ENCODE measurements around the gene SV2B. TPM values are rescaled to one million over a fixed set of nuclear protein-coding genes. Genes with fewer than 3 reads are reported as not detected.

The SV2B gene
- total and polyA plus RNA-seq, 9 of the 15 experiments (the other 6 are each of a cell fraction or from before 2014, with no cell fraction given) = 0.01 to 0.25 (median 0.11) TPM

DNA sequence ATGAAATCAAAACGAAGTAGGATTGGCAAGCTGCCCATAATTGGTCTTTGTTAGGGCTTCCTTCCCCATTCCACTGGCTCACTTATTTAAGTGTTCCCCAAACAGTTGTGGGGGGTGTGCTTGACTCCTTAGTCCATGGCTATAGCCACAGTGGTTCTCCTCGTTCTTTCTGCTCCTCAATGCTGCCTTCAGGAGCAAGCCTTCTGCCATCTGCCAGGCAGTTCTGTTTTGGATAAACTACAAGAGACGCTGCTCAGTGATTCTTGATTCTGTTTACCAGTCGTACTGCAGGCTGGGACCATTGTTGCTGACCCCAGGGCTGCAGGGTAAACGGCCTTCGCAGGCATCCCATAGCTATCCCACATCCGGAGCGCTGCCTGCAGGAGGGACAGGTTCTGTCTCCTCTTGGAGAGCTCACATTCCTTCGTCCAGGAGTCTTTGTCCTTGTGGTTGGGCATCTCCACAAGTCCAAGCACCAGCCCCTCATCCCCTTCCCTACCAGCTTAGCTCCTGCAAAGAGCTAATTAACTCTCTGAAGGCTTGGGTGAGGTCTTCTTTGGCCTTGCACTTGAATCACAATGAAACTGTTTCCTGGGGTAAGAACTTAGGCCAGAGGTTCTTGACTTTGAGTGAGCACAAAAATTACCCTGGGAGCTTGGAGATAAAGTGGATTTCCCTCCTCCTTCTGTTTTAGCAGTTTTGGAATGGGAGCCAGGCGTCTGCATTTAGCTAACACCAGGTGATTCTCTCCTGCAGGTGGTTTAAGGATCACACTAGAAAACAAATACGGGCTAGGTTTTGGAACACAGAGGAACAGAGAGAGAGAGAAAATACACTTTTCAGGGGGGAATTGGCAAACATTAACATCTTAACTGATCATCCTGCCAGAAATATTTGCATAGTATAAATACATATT lies 114.9 kb downstream of the SV2B start:
- ChIA-PET CTCF (ENCODE audit: low intra/inter-chr PET ratio) (no interaction called here), POLR2A (interaction anchor here (1.5 kb wide), 1 partner anchor 9 kb away, joined by 7 read pairs; no protein-coding TSS in a partner anchor)
- in situ Hi-C loops (cut with MboI) = no loop called here
- Histone ChIP-seq H3K27ac (ENCODE audit: extremely low read depth, low read depth, low read length) (no peak overlapping the region), H3K9me3 (replicated peaks; ENCODE audit: control insufficient read depth, insufficient read depth, low read depth, low read length) (no peaks in the 10 kb centered on the region), H2AFZ (ENCODE audit: low read depth, low read length) (no peak overlapping the region), H3K9ac (ENCODE audit: insufficient read depth in 1 of 2, low read depth in 2 of 2, low read length in 2 of 2) (no peak overlapping the region), H3K4me2 (ENCODE audit: insufficient read depth, low read length) (no peak overlapping the region), H3K4me1 (replicated peaks in 1 of 2; ENCODE audit: control insufficient read depth in 2 of 2, insufficient read depth in 2 of 2, low read length in 2 of 2) (no peaks in the 10 kb centered on the region), H3K79me2 (ENCODE audit: control insufficient read depth, insufficient read depth, low read length) (no peaks in the 10 kb centered on the region), H3K9me1 (ENCODE audit: control insufficient read depth, insufficient read depth, low read length) (no peaks in the 10 kb centered on the region), H3K4me3 (no peak overlapping the region), H3K27me3 (ENCODE audit: control insufficient read depth in 2 of 2, insufficient read depth in 2 of 2, low read length in 2 of 2) (peaks cover 0 to 19% of the 10 kb centered on the region in 2 experiments; a peak in 4 of 5 replicates), H4K20me1 (replicated peaks; ENCODE audit: control insufficient read depth, insufficient read depth, low read length) (no peaks in the 10 kb centered on the region), H3K36me3 (ENCODE audit: control insufficient read depth, insufficient read depth, low read length) (no peaks in the 10 kb centered on the region)
- intact Hi-C loops (cut with micrococcal nuclease) = no loop called here
- DNase-seq (ENCODE audit: extremely low read depth in 1 of 4, low spot score in 3 of 4) (no peak), ATAC-seq (no peak), FAIRE-seq (no peak)
- no TSS peak for BruUV-seq (replicated peaks)
- under 1% methylated on average over 11 of the region's 11 CpGs for WGBS (ENCODE audit: insufficient coverage, low coverage, missing lambda C conversion rate)
- TF ChIP-seq, protein P1, sequence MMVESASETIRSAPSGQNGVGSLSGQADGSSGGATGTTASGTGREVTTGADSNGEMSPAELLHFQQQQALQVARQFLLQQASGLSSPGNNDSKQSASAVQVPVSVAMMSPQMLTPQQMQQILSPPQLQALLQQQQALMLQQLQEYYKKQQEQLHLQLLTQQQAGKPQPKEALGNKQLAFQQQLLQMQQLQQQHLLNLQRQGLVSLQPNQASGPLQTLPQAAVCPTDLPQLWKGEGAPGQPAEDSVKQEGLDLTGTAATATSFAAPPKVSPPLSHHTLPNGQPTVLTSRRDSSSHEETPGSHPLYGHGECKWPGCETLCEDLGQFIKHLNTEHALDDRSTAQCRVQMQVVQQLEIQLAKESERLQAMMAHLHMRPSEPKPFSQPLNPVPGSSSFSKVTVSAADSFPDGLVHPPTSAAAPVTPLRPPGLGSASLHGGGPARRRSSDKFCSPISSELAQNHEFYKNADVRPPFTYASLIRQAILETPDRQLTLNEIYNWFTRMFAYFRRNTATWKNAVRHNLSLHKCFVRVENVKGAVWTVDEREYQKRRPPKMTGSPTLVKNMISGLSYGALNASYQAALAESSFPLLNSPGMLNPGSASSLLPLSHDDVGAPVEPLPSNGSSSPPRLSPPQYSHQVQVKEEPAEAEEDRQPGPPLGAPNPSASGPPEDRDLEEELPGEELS (CRISPR knock-in tag; IDR thresholded peaks at IDR 0.05; ENCODE audit: borderline replicate concordance) = no peak
- TF ChIP-seq KLF6 (CRISPR knock-in tag; IDR thresholded peaks at IDR 0.05; ENCODE audit: borderline replicate concordance) (no peak), PTTG1 (tag; IDR thresholded peaks at IDR 0.05; ENCODE audit: low read depth) (no peak), RFX1 (IDR thresholded peaks at IDR 0.05) (no peak), TAL1 (IDR thresholded peaks at IDR 0.05) (no peak), TEAD2 (tag; IDR thresholded peaks at IDR 0.05) (no peak), IFI16 (CRISPR knock-in tag; IDR thresholded peaks at IDR 0.05) (no peak), SOX6 (IDR thresholded peaks at IDR 0.05) (no peak), ERF (CRISPR knock-in tag; IDR thresholded peaks at IDR 0.05) (no peak), DIDO1 (tag; IDR thresholded peaks at IDR 0.05; ENCODE audit: low read depth) (no peak), ZNF174 (CRISPR knock-in tag; IDR thresholded peaks at IDR 0.05) (no peak), KAT8 (IDR thresholded peaks at IDR 0.05; ENCODE audit: low read depth) (no peak)
- TF ChIP-seq, protein P2, sequence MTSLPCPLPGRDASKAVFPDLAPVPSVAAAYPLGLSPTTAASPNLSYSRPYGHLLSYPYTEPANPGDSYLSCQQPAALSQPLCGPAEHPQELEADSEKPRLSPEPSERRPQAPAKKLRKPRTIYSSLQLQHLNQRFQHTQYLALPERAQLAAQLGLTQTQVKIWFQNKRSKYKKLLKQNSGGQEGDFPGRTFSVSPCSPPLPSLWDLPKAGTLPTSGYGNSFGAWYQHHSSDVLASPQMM (CRISPR knock-in tag; IDR thresholded peaks at IDR 0.05) = no peak
- TF ChIP-seq, protein P3, sequence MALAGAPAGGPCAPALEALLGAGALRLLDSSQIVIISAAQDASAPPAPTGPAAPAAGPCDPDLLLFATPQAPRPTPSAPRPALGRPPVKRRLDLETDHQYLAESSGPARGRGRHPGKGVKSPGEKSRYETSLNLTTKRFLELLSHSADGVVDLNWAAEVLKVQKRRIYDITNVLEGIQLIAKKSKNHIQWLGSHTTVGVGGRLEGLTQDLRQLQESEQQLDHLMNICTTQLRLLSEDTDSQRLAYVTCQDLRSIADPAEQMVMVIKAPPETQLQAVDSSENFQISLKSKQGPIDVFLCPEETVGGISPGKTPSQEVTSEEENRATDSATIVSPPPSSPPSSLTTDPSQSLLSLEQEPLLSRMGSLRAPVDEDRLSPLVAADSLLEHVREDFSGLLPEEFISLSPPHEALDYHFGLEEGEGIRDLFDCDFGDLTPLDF (CRISPR knock-in tag; IDR thresholded peaks at IDR 0.05) = no peak
- TF ChIP-seq, protein P4, sequence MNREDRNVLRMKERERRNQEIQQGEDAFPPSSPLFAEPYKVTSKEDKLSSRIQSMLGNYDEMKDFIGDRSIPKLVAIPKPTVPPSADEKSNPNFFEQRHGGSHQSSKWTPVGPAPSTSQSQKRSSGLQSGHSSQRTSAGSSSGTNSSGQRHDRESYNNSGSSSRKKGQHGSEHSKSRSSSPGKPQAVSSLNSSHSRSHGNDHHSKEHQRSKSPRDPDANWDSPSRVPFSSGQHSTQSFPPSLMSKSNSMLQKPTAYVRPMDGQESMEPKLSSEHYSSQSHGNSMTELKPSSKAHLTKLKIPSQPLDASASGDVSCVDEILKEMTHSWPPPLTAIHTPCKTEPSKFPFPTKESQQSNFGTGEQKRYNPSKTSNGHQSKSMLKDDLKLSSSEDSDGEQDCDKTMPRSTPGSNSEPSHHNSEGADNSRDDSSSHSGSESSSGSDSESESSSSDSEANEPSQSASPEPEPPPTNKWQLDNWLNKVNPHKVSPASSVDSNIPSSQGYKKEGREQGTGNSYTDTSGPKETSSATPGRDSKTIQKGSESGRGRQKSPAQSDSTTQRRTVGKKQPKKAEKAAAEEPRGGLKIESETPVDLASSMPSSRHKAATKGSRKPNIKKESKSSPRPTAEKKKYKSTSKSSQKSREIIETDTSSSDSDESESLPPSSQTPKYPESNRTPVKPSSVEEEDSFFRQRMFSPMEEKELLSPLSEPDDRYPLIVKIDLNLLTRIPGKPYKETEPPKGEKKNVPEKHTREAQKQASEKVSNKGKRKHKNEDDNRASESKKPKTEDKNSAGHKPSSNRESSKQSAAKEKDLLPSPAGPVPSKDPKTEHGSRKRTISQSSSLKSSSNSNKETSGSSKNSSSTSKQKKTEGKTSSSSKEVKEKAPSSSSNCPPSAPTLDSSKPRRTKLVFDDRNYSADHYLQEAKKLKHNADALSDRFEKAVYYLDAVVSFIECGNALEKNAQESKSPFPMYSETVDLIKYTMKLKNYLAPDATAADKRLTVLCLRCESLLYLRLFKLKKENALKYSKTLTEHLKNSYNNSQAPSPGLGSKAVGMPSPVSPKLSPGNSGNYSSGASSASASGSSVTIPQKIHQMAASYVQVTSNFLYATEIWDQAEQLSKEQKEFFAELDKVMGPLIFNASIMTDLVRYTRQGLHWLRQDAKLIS (CRISPR knock-in tag; IDR thresholded peaks at IDR 0.05) = no peak

Data from K562 (cell line).